Thyroid gland (tissue), 4 donors: ENCODE results near the gene CARD8. TPM values are rescaled to one million over a fixed set of nuclear protein-coding genes. Genes with fewer than 3 reads are reported as not detected.

ENCODE experiments used
- DNase-seq, 2 donors: peaks; one replicate each; pipeline ENCODE4 v3.0.0-alpha.2; 2019
- H3K27ac ChIP-seq, 3 donors: fragments of 200-600 bp; sonication (generic); 1 replicate in 2 of 3; 2 replicates in 1 of 3; pipeline ENCODE4 v1.5.1; 2016 to 2019; ENCODE audit warnings: mild to moderate bottlenecking in 1 of 3, moderate library complexity in 1 of 3
- H3K27me3 ChIP-seq: fragments of 200-600 bp; sonication (generic); one replicate; pipeline ENCODE4 v1.5.1; 2019
- H3K36me3 ChIP-seq, 2 donors: fragments of 200-600 bp; sonication (generic); one replicate each; pipeline ENCODE4 v1.5.1; 2016 to 2019
- H3K4me1 ChIP-seq, 2 donors: fragments of 200-600 bp; sonication (generic); one replicate each; pipeline ENCODE4 v1.5.1; 2017 to 2019
- H3K4me3 ChIP-seq, 3 donors: fragments of 200-600 bp; sonication (generic); replicated peaks in 1 of 3; 1 replicate in 2 of 3; 2 replicates in 1 of 3; pipeline ENCODE4 v1.5.1; 2016; ENCODE audit warnings: mild to moderate bottlenecking in 1 of 3
- H3K9me3 ChIP-seq: fragments of 200-600 bp; sonication (generic); one replicate; pipeline ENCODE4 v1.5.1; 2017
- POLR2A ChIP-seq, 2 donors: fragments of 450-650 bp; IDR thresholded peaks; one replicate each; pipeline ENCODE4 v1.6.1; 2017; ENCODE audit warnings: antibody characterized with exemption in 2 of 2, mild to moderate bottlenecking in 2 of 2, moderate library complexity in 1 of 2
- WGBS, 2 donors: methylation state at CpG; one replicate each; pipeline ENCODE4 v1.1.5; 2017; 5-methylcytosine and 5-hydroxymethylcytosine counted together
- intact Hi-C: fragments of 100-400 bp; cut with DNase I; formaldehyde crosslinking; loops from one replicate; pipeline ENCODE4 v1.15.1; 2023
- total RNA-seq, 4 donors: library from RNA; depleted of rRNA; stranded (reverse); fragments of >200 nt; gene quantifications; one replicate each; pipeline ENCODE4 v1.2.3, GENCODE V29; 2016
- TF ChIP-seq, protein P1 (sequence below), 6 experiments: fragments of 200-600 bp in 3 of 6; fragments of 450-650 bp in 3 of 6; sonication (generic) in 3 of 6; IDR thresholded peaks; one replicate each; pipeline ENCODE4 v1.5.1; 2016 to 2019; ENCODE audit warnings: antibody characterized with exemption in 6 of 6, mild to moderate bottlenecking in 2 of 6, inconsistent platforms in 1 of 6, moderate library complexity in 1 of 6

Gene CARD8
- total RNA-seq, 4 donors from 2014 or later, result 37.0 to 58.9 (median 57.7) TPM

DNA sequence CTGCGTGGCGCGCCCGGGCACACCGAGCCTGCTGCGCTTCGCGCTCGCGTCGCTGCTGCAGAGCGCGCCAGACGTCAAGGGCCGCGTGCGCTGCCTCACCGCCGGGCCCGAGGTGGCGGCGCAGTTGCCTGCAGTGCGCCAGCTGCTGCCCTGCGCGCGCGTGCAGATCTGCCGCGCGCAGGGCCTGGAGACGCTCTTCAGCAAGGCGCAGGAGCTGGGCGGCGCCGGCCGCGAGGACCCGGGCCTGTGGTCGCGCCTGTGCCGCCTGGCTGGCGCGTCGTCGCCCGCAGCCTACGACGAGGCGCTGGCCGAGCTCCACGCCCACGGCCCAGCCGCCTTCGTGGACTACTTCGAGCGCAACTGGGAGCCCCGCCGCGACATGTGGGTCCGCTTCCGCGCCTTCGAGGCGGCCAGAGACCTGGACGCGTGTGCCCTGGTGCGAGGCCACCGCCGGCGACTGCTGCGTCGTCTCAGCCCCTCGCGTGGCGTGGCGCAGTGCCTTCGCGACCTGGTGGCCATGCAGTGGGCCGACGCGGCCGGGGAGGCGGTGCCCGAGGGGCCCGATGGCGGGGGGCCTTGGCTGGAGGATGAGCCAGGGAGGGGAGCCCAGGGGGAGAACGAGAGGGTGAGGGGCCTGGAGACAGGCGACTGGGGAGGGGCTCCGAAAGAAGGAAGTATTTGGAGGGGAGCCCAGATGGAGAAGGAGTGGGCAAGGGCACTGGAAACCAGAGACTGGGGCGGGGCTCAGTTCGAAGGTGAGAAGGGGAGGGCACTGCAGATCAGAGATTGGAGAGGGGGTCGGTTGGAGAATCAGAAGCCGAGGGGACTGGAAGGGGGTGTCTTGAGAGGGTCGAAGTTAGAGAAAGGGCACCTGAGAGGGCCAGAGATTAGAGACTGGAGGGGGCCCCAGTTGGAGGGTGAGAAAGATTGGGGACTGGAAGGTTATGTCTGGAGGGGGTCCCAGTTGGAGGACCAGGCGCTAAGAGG is 60.6 kb downstream of the CARD8 start:
- Histone ChIP-seq H3K9me3 (no peaks in the 10 kb centered on the region), H3K36me3 (no peaks in the 10 kb centered on the region), H3K27ac (no peak overlapping the region), H3K27me3 (no peaks in the 10 kb centered on the region), H3K4me1 (no peaks in the 10 kb centered on the region), H3K4me3 (no peak overlapping the region)
- WGBS, 2 donors, result 78 to 82% methylated on average over 37 to 58 of the region's 95 CpGs
- TF ChIP-seq, protein P1, sequence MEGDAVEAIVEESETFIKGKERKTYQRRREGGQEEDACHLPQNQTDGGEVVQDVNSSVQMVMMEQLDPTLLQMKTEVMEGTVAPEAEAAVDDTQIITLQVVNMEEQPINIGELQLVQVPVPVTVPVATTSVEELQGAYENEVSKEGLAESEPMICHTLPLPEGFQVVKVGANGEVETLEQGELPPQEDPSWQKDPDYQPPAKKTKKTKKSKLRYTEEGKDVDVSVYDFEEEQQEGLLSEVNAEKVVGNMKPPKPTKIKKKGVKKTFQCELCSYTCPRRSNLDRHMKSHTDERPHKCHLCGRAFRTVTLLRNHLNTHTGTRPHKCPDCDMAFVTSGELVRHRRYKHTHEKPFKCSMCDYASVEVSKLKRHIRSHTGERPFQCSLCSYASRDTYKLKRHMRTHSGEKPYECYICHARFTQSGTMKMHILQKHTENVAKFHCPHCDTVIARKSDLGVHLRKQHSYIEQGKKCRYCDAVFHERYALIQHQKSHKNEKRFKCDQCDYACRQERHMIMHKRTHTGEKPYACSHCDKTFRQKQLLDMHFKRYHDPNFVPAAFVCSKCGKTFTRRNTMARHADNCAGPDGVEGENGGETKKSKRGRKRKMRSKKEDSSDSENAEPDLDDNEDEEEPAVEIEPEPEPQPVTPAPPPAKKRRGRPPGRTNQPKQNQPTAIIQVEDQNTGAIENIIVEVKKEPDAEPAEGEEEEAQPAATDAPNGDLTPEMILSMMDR (IDR thresholded peaks at IDR 0.05), result no peak
- peak in 1 of 2 donors; percentile 8 for TF ChIP-seq POLR2A (IDR thresholded peaks at IDR 0.05)
- intact Hi-C loops, result no loop called here
- DNase-seq, result no peak

DNA sequence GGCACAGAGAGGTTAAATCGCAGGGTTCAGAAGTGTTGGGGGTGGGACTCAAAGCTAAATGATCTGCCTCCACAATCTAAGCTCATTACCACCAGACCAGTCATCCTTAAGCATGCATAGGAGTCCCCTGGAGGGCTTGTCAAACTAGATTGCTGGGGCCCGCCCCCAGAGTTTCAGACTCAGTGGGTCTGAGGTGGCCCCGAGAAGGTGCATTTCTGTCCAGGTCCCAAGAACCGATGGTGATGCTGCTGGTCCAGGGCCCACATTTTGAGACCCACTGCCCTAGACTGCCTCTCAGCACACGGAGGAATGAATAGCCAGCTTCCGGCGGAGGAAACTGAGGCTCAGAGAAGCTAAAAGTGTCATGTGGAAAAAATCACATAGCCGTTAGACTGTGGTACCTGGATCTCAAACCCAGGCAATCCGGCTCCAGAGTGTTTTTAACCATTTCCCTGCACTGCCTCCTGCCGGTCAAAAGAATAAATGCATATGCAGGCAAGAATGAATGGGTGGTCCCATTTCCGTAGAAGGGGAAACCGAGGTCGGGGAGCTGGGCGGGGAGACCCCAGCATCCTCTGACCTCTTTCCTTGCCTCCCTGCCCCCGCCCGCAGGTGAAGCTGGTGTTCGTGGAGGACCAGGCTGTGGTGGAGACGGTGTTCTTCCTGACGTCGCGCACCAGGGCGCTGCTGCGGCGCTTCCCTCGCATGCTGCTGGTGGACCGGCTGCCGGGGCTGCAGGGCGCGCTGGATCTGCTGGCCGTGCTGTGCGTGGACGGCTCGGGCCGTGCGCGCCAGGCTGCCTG is 61.5 kb downstream of the CARD8 start:
- H3K27ac ChIP-seq, result no peak overlapping the region
- no peak for DNase-seq
- H3K9me3 ChIP-seq, result no peaks in the 10 kb centered on the region
- no peaks in the 10 kb centered on the region for H3K27me3 ChIP-seq
- 65 to 70% methylated on average over 11 to 28 of the region's 36 CpGs for WGBS, 2 donors
- H3K4me1 ChIP-seq, result no peaks in the 10 kb centered on the region
- intact Hi-C loops, result no loop called here
- TF ChIP-seq, protein P1 (IDR thresholded peaks at IDR 0.05), result peak in 3 of 6 experiments; percentile 36 to 45 (median 43)
- TF ChIP-seq POLR2A (IDR thresholded peaks at IDR 0.05), result no peak
- H3K36me3 ChIP-seq, result no peaks in the 10 kb centered on the region
- no peak overlapping the region for H3K4me3 ChIP-seq

DNA sequence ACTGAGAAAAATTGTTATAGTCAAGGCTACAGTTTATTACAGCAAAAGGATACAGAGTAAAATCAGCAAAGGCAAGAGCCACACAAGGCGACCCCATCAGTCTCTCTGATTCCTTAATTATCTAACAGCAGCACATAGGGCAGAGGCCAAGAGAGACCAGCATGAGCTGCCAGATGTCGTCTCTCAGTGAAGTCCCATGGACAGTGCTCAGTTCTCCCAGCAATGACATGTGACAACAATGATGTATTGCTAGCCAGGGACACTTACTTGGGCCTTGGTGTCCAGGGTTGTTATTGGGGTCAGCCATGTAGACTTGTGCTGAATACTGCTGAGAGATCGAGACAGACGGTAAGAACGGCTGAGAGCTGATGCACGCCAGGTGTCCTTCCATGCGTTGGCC is 63.0 kb downstream of the CARD8 start:
- intact Hi-C loops, result no loop called here
- no peak overlapping the region for H3K27ac ChIP-seq
- no peak overlapping the region for H3K4me3 ChIP-seq
- no peaks in the 10 kb centered on the region for H3K4me1 ChIP-seq
- no peaks in the 10 kb centered on the region for H3K27me3 ChIP-seq
- 88% methylated on average over 7 of the region's 7 CpGs for WGBS, 2 donors
- no peaks in the 10 kb centered on the region for H3K9me3 ChIP-seq
- no peak for TF ChIP-seq POLR2A (IDR thresholded peaks at IDR 0.05)
- TF ChIP-seq, protein P1 (IDR thresholded peaks at IDR 0.05), result no peak
- no peak for DNase-seq
- H3K36me3 ChIP-seq, result no peaks in the 10 kb centered on the region

DNA sequence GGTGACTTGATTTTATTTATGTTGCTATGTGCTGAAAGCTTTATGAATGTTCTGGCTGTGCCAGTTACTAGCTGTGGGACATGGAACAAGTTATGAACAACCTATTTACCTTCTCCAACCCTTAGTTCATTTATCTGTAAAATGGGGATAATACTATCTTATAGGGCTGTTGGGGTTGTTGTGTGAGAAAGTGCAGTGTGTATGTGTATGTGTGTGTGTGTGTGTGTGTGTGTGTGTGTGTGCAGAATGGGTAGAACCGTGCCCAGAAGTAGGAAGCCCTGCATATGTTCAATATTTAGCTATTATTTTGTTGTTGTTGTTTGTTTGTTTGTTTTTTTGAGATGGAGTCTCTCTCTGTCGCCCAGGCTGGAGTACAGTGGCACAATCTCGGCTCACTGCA is 64.8 kb downstream of the CARD8 start:
- H3K4me3 ChIP-seq, result no peak overlapping the region
- H3K36me3 ChIP-seq, result no peaks in the 10 kb centered on the region
- no peaks in the 10 kb centered on the region for H3K4me1 ChIP-seq
- H3K27ac ChIP-seq, result no peak overlapping the region
- intact Hi-C loops, result no loop called here
- no peak for TF ChIP-seq POLR2A (IDR thresholded peaks at IDR 0.05)
- TF ChIP-seq, protein P1 (IDR thresholded peaks at IDR 0.05), result no peak
- 89 to 93% methylated on average over 3 of the region's 3 CpGs for WGBS, 2 donors
- H3K9me3 ChIP-seq, result no peaks in the 10 kb centered on the region
- H3K27me3 ChIP-seq, result no peaks in the 10 kb centered on the region
- DNase-seq, result no peak
